Retina (tissue), 1 donor: ENCODE results near the gene EIF3B.
"Not testable (repeated sequence)": the region's sequence is repeated elsewhere in the genome, so short reads cannot be mapped to it uniquely, and the experiment has no call there.

Experiments
- DNase-seq: peaks from one replicate; pipeline ENCODE4 v3.0.0-alpha.2; 2016

The EIF3B gene

GRCh38 chr7:2354186-2354938 is at the start of gene EIF3B:
Gene EIF3B (plus strand): TSS chr7:2354827. CDS start chr7:2354922, 95 bp downstream.
- peak; percentile 100 for DNase-seq

GRCh38 chr7:2305258-2305657 is 49.4 kb upstream of the EIF3B start:
- not testable (repeated sequence) for DNase-seq

- DNase-seq, result no peak
These were observed 47.9 kb upstream of the EIF3B start for GRCh38 chr7:2306688-2307087.

DNA sequence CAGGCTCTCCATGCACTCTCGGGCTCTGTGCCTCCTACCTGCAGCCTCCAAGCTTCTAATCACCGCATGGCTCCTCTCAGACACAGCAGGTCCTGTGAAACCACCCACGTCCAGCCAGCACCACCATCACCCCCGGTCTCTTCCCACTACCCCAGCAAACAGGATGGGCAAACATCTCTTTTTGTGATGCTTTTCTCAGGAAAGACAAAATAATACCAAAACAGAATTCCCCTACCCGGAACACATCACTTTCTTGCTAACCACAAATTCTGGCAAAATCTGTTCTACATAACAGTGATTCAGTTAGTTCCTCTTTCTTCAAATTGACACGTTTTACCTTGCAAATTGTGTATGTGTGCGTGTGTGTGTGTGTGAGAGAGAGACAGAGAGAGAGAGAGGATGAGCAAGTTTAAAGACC is 46.9 kb upstream of the EIF3B start:
- no peak for DNase-seq

DNA sequence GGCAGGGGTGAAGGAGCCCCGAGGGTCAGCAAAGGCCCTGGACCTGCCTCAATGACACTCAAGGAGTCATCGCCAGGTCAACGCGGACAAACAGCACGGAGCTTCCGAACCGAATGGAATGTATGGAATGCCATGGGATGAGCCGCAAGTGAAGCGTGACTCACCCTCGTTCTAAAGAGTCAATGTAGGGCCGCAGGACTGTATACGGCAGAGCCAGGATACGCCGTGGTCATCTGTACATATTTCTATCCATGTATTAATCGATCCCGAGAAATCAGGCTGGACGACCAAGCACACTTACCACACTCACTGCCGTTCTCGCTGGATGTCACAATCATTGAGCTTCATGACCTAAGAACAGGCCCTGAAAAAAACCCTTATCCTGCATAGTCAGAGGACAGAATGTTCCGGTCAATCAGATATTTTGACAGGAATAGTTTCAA is 44.7 kb upstream of the EIF3B start:
- DNase-seq, result peak; percentile 24

DNA sequence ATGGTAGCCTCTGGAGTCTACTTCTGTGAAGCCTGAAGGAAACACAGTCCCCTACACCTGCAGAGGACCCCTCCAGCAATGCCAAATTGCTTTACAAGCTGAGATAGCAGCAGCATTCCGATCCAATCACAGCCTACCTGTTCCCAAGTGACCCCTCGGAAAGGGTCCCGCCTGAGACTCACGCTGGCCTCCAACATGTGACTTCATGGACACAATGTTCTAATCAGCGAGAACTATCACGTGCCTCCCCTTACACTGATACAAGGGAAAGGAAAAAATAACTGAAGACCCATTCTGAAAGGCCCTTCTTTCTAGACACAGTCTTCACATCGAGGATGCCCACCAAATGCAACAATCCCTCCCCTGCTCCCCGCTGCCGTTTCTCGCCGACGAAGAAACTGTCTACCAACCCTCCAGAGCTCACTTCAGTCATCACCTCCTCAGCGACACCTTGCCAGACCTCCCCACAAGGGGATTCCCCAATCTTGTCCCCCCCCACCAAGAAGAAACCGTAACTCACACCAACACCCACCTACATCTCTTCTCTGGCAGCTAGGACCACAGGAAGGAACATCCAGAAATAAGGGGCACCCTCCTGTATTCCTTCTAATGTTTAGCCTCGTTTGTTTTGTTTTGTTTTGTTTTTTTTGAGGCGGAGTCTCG is 42.2 kb upstream of the EIF3B start:
- DNase-seq, result no peak

- peak; percentile 56 for DNase-seq
These were observed 41.0 kb upstream of the EIF3B start for GRCh38 chr7:2313450-2314208.

DNA sequence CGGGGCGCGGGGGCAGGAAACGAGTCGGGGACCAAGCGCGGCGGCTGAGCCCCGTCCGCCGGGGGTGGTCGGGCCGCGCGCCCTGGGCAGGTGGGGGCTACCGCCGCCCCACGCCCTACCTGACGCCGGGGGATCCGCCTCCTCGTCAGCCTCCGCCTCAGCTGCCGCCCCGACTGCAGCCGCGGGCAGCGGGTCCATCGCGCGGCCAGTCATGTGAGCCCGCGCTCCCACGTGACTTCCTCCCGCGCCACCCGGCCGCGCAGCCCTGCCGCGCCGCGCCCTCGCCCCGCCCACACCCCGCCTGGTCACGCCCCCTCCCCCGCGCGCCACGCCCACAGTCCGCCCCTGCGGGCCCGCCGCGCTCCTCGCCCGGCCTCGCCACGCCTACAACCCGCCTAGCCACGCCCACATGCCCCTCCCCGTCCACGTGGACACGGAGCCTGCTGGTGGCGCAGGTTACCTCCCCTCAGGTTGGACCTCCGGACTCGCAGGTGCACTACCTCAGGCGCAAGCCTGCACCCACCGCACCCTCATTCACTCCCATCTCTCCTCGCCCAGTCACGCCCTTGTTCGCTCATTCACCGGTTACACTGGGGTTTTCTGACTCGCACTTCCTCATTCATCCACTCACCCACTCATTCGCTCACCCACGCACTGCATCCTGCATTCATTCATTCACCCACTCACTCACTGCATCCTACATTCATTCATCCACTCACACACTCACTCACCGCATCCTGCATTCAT is 40.2 kb upstream of the EIF3B start, which contains the start of gene SNX8:
Gene SNX8, minus strand, starts transcription at position 233 of the 747 bp plus-strand sequence. Its CDS starts 20 bp downstream, at position 213.
- DNase-seq, result peak; percentile 85

- not testable (repeated sequence) for DNase-seq
These were observed 39.6 kb upstream of the EIF3B start for GRCh38 chr7:2314956-2315530.

DNA sequence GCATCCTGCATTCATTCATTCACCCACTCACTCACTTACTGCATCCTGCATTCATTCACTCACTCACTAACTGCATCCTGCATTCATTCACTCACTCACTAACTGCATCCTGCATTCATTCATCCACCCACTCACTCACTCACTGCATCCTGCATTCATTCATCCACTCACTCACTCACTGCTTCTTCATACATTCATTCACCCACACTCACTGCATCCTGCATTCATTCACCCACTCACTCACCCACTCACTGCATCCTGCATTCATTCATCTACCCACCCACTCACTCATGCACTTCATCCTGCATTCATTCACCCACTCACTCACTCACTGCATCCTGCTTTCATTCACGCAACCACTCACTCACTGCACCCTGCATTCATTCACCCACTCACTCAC is 38.8 kb upstream of the EIF3B start:
- DNase-seq, result no peak

DNA sequence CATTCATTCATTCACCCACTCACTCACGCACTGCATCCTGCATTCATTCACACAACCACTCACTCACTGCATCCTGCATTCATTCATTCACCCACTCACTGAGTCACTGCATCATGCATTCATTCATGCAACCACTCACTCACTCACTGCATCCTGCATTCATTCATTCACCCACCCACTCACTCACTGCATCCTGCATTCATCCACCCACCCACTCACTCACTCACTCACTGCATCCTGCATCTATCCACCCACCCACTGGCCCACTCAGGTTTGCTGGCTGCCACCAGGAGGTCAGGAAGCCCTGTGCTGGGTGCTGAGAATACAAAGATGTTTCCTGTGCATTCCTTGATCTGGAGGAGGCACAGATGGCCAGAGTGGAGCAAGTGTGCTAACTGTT is 38.0 kb upstream of the EIF3B start:
- no peak for DNase-seq

GRCh38 chr7:2317556-2318293 is 36.9 kb upstream of the EIF3B start:
- no peak for DNase-seq

- peak; percentile 6 for DNase-seq
These were observed 33.6 kb upstream of the EIF3B start for GRCh38 chr7:2321020-2321419.

GRCh38 chr7:2325162-2325561 is 29.5 kb upstream of the EIF3B start:
- DNase-seq, result no peak

- no peak for DNase-seq
These were observed 27.7 kb upstream of the EIF3B start for GRCh38 chr7:2326951-2327350.

- no peak for DNase-seq
These were observed 24.1 kb upstream of the EIF3B start for GRCh38 chr7:2330493-2330892.

DNA sequence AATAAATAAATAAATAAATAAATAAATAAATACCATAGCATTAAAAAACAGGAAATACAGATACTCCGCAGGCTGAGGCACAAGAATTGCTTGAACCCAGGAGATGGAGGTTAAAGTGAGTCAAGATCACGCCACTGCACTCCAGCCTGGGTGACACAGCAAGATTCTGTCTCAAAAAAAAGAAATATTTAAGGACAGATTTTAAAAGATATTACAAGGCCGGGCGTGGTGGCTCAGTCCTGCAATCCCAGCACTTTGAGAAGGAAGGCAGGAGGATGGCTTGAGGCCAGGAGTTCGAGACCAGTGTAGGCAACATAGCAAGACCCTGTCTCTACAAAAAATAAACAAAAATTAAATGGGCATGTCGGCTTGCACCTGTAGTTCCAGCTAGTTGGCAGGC is 22.9 kb upstream of the EIF3B start:
- no peak for DNase-seq

DNA sequence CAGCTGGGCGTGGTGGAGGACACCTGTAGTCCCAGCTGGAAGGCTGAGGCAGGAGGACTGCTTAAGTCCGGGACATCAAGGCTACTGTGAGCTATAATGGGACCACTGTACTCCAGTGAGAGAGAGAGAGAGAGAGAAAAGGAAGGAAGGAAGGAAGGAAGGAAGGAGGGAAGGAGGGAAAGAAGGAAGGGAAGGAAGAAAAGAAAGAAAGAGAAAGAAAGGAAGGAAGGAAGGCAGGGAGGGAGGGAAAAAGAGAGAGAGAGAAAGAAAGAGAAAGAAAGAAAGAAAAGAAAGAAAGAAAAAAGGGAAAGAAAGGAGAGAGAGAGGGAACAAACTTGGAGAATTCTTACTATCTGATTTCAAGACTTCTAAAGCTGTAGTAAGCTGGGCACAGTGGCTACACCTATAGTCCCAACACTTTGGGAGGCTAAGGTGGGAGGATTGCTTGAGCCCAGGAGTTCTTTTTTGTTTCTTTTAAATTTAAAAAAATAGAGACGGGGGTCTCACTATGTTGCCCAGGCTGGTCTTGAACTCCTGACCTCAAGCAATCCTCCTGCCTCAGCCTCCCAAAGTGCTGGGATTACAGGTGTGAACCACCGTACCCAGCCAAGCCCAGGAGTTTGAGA is 21.9 kb upstream of the EIF3B start:
- not testable (repeated sequence) for DNase-seq

DNA sequence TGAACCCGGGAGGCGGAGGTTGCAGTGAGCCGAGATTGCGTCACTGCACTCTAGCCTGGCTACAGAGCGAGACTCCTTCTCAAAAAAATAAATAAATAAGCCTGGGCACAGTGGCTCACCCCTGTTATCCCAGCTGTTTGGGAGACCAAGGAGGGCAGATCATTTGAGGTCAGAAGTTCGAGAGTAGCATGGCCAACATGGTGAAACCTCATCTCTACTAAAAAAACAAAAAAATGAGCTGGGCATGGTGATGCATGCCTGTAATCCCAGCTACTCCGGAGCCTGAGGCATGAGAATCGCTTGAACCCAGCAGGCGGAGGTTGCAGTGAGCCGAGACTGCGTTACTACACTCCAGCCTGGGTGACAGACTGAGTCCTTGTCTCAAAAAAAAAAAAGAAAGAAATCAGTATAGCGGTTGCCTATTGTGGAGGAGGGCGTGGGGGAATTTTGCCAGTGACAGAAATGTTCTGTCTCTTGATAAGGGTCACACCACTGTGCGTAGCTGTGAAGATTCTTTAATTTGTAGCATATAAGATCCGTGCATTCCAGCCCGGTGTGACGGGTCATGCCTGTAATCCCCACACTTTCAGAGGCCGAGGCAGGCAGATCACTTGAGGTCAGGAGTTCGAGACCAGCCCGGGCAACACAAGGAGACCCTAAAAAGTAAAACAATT is 17.9 kb upstream of the EIF3B start:
- no peak for DNase-seq

- not testable (repeated sequence) for DNase-seq
These were observed 7.1 kb upstream of the EIF3B start for GRCh38 chr7:2347351-2348063.
